MG63 (cell line): ENCODE results near the gene TTLL11. TPM values are rescaled to one million over a fixed set of nuclear protein-coding genes. Genes with fewer than 3 reads are reported as not detected.
A peak's percentile ranks its signal among the peaks of the same experiment; 100 is the strongest.

ENCODE experiments used
- DNase-seq: peaks from one replicate; pipeline ENCODE4 v3.0.0-alpha.2; 2020
- H3K27me3 ChIP-seq: fragments of 250-450 bp; sonication (Bioruptor Pico); 2 replicates; pipeline ENCODE4 v1.5.1; 2020; ENCODE audit warnings: mild to moderate bottlenecking, moderate library complexity
- H3K36me3 ChIP-seq: fragments of 250-450 bp; sonication (Bioruptor Pico); 2 replicates; pipeline ENCODE4 v1.5.1; 2020; ENCODE audit warnings: mild to moderate bottlenecking, moderate library complexity
- H3K4me3 ChIP-seq: fragments of 250-450 bp; sonication (Bioruptor Pico); 2 replicates; pipeline ENCODE4 v1.5.1; 2020; ENCODE audit warnings: mild to moderate bottlenecking, moderate library complexity
- H3K9me3 ChIP-seq: fragments of 250-450 bp; sonication (Bioruptor Pico); 2 replicates; pipeline ENCODE4 v1.5.1; 2020; ENCODE audit warnings: mild to moderate bottlenecking, moderate library complexity
- total RNA-seq: library from RNA; depleted of rRNA; stranded (reverse); fragments of >200 nt; shearing (Covaris generic); gene quantifications from 2 replicates; pipeline ENCODE4 v1.2.3, GENCODE V29; 2014; ENCODE audit warnings: low replicate concordance

Gene TTLL11
- total RNA-seq, 1 experiment from 2014 or later, result 3.2 TPM

DNA sequence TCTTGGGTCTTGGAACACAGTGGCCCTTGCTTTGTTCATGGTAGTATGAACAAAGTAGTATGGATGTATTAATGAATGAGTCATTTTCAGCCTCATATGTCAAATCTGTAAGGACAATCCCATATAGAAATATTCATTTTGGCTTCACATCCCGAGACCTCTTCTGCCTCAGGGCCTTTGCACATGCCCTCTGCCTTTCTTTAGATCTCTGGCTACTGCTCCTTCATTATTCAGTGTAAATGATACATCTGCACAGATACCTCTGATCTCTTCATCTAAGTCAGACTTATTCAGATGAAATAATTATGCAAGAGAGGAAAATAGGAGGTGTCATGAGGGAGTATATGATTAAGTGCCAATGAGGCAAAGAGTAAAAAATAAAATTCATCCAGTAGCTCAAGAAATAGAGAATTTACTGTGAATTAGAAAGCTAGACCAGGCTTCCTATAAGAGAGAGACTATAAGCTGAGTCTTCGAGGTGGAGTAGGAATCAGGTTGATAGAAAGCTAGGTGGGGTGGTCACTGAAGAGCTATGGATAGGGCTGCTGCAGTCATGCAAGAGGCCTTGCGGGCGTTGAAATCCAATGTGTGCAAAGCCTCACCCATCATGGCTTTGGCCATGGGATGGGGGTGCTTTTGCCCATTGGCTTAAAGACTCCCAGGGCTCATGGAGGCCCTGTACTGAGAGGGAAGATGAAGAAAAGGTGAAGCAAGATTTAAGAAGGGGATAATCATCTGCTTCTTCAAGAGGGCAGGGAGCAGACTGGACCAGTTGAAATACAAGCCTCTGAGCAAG, 3.7 kb upstream of the TTLL11 start:
- Histone ChIP-seq H3K9me3 (no peaks in the 10 kb centered on the region), H3K27me3 (no peaks in the 10 kb centered on the region; the same call in none of the 2 replicates), H3K36me3 (no peaks in the 10 kb centered on the region), H3K4me3 (no peak overlapping the region)
- DNase-seq, result no peak

DNA sequence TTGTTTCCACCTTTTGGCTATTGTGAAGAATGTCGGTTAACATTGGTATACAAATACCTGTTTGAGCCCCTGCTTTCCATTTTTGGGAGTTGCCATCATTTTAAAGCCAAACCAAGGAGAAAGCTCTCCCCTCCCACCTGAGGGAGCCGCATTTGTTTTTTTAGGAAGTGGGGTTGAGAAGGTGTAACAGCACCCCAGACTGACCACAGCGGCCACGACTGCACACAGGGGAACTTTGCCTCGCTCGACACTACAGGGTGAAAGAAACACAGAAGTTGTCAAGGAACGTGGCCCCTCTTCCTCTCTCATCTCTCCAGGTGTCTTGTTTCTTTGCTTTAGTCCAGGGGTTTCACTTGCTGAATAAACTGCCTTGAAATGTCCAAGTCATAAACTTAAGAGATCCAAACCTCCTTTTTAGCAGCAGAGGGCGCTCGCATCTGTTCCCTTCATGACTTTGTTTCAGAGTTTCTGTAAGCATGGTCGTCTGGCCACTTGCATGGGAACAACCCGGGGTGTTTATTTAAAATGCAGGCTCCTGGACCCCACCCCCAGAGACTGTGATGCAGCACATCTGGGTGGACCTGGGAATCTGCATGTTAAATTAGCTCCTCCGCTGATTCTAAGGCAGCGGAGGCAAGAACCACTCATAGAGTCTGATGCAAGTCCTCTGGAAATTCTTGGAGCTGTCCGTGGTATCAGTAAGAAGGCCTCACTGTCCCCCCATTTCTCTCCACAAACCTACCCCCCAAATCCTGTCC, 2.1 kb upstream of the TTLL11 start:
- DNase-seq, result no peak
- Histone ChIP-seq H3K36me3 (no peaks in the 10 kb centered on the region), H3K4me3 (no peak overlapping the region), H3K27me3 (no peaks in the 10 kb centered on the region; the same call in none of the 2 replicates), H3K9me3 (no peaks in the 10 kb centered on the region)

GRCh38 chr9:122091682-122092592, 1.2 kb downstream of the TTLL11 start:
- no peaks in the 10 kb centered on the region; the same call in 1 of the 2 replicates for H3K27me3 ChIP-seq
- H3K9me3 ChIP-seq, result no peaks in the 10 kb centered on the region
- peak overlapping the region; percentile 83 for H3K4me3 ChIP-seq
- no peak for DNase-seq
- H3K36me3 ChIP-seq, result no peaks in the 10 kb centered on the region; the same call in 1 of the 2 replicates

DNA sequence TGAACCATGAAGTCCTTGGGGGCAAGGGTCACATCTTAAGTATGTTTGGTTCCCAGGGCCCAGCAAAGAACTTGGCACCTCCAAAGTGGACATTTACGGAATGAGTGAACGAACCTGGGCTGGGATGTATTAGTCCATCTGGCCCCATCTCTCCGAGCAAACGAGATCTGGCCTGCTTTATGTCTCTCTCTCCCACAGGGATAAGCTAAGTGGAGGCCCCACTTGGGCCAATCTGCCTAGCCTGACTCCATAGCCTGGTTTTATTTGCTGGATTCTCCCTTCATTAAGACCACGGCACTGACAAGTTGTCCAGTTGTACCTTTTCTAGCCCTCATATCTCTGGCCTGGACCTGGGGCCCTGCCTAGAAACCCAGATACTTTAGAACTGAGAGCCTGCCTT, 2.1 kb downstream of the TTLL11 start:
- no peaks in the 10 kb centered on the region; the same call in 1 of the 2 replicates for H3K27me3 ChIP-seq
- DNase-seq, result no peak
- H3K9me3 ChIP-seq, result no peaks in the 10 kb centered on the region
- no peak overlapping the region for H3K4me3 ChIP-seq
- no peaks in the 10 kb centered on the region; the same call in 1 of the 2 replicates for H3K36me3 ChIP-seq

GRCh38 chr9:122090287-122090883, 2.7 kb downstream of the TTLL11 start:
- Histone ChIP-seq H3K4me3 (no peak overlapping the region), H3K36me3 (no peaks in the 10 kb centered on the region; the same call in 1 of the 2 replicates), H3K27me3 (no peaks in the 10 kb centered on the region; the same call in 1 of the 2 replicates), H3K9me3 (no peaks in the 10 kb centered on the region)
- DNase-seq, result no peak

DNA sequence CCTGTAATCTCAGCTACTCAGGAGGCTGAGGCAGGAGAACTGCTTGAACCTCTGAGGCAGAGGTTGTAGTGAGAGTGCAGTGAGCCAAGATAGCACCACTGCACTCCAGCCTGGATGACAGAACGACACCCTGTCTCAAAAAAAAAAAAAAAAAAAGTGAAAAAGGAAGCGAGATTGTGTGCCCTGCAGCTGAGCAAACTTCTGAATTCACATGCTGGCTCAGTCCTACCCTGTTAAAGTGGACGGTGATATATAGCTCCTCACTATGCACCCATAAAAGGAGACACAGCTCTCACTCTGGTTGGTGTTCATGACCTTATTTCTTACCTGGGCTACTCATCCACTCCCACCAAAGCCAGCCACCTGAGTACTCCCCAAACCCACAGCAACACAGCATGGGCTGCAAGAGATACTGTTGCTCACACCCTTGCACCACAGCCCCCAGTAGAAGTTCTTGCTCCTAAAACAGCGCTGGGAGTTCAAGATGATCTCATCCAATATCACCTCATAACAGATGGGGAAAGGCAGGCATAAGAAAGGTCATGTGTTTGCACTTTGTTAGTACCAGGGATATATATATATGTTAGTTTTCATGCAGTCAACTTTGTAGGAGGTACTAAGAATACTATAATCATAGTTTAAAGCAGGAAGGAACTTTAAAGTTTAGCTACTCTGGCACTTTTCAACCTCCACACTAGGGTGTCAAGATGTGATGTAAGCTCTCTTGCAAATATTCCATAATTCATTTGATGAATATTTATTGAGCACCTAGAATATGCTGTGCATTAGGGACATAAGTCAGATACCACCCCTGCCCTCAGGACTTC, 4.0 kb downstream of the TTLL11 start:
- Histone ChIP-seq H3K4me3 (no peak overlapping the region), H3K27me3 (no peaks in the 10 kb centered on the region; the same call in 1 of the 2 replicates), H3K9me3 (no peaks in the 10 kb centered on the region), H3K36me3 (no peaks in the 10 kb centered on the region; the same call in 1 of the 2 replicates)
- no peak for DNase-seq

DNA sequence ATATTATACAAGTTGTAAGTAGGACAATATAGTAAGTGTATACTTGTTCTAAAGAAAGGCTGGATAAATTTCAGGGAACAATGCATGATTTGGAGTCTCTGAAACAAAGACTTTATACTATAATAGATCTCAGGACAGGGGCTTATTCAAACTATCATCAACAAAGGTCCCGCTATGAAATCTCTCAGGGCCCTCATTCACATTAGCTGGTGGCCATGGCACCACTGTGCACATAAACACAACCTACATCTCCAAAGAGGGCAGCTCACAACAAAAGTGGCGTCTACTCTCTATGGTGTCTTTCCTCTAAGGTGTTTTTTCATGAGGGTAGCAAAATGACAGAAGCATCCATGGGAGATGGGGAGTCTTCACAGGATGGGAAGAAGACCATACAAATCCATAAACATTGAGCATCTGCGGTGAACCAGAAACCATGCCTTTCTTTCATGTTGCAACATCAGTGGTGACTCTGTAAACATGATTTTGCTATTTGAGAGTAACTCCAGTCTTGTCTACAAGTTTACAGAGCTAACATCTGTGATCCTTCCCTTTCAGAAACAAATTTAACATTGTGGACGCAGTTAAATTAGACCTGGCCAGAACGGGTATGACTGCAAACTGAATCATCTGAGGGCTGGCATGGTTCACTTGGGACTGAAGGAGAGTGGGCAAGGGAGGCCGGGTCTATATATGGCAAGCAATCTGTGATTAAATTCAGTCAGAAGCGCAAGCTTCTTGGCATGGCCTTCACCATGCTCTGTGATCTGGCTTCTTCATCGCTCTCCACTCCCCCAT, 5.5 kb downstream of the TTLL11 start:
- DNase-seq, result peak; percentile 90
- no peaks in the 10 kb centered on the region for H3K9me3 ChIP-seq
- H3K36me3 ChIP-seq, result no peaks in the 10 kb centered on the region; the same call in 1 of the 2 replicates
- no peak overlapping the region for H3K4me3 ChIP-seq
- H3K27me3 ChIP-seq, result no peaks in the 10 kb centered on the region

DNA sequence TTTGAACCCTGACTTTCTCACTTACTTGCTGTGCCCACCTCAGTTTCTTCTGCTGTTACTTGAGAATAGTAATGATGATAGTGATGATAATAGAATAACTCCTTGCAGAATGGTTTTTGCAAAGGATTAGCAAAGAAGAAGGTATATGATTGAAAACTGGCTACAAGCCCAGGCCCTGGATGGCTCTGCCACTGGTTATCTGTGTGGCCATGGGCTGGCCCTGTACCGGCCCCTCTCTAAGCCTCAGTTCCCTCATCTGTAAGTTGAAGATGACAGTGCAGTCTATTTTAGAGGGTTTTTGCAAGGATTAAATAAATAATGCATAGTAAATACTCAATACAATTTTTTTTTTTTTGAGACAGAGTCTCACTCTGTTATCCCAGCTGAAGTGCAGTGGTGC, 6.2 kb downstream of the TTLL11 start:
- DNase-seq, result no peak
- H3K27me3 ChIP-seq, result no peaks in the 10 kb centered on the region
- no peaks in the 10 kb centered on the region; the same call in 1 of the 2 replicates for H3K36me3 ChIP-seq
- no peaks in the 10 kb centered on the region for H3K9me3 ChIP-seq
- H3K4me3 ChIP-seq, result no peak overlapping the region

GRCh38 chr9:122085260-122085659, 7.8 kb downstream of the TTLL11 start:
- Histone ChIP-seq H3K4me3 (no peak overlapping the region), H3K9me3 (no peaks in the 10 kb centered on the region), H3K36me3 (no peaks in the 10 kb centered on the region; the same call in 1 of the 2 replicates), H3K27me3 (no peaks in the 10 kb centered on the region)
- DNase-seq, result no peak

- no peaks in the 10 kb centered on the region for H3K36me3 ChIP-seq
- H3K4me3 ChIP-seq, result no peak overlapping the region
- no peaks in the 10 kb centered on the region for H3K9me3 ChIP-seq
- no peaks in the 10 kb centered on the region for H3K27me3 ChIP-seq
- DNase-seq, result no peak
Measured at GRCh38 chr9:122084026-122084675, 9.0 kb downstream of the TTLL11 start.

GRCh38 chr9:122080986-122081385, 12.1 kb downstream of the TTLL11 start:
- H3K27me3 ChIP-seq, result no peaks in the 10 kb centered on the region
- H3K4me3 ChIP-seq, result no peak overlapping the region
- DNase-seq, result no peak
- H3K9me3 ChIP-seq, result peaks cover 11% of the 10 kb centered on the region
- peaks cover 2% of the 10 kb centered on the region; the same call in 1 of the 2 replicates for H3K36me3 ChIP-seq

- H3K27me3 ChIP-seq, result no peaks in the 10 kb centered on the region
- no peak for DNase-seq
- H3K4me3 ChIP-seq, result no peak overlapping the region
Measured at GRCh38 chr9:122078557-122078956, 14.6 kb downstream of the TTLL11 start.

DNA sequence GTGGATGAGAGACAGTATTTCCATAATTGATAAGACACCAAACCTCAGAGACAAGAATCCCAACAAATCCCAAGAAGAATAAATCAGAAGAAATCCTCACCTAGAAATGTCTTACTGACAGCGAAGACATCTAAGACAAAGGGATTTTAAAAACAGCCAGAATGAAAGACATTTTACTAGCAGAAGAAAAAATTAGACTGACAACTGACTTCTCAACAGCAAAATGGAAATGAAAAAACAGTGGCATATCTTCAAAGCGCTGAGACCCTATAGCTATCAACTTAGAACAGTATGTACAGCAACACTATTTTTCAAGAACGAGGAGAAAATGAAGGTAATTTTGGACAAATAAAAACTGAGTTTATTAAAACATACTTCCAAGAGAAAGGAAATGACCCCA, 16.3 kb downstream of the TTLL11 start:
- H3K27me3 ChIP-seq, result no peaks in the 10 kb centered on the region
- peaks cover 11% of the 10 kb centered on the region for H3K9me3 ChIP-seq
- peaks cover 2% of the 10 kb centered on the region; the same call in 1 of the 2 replicates for H3K36me3 ChIP-seq
- DNase-seq, result no peak
- H3K4me3 ChIP-seq, result no peak overlapping the region

More at GRCh38 chr9:122078557-122078956, 14.6 kb downstream of the TTLL11 start:
- H3K36me3 ChIP-seq, result peaks cover 2% of the 10 kb centered on the region; the same call in 1 of the 2 replicates
- peaks cover 11% of the 10 kb centered on the region for H3K9me3 ChIP-seq

- Histone ChIP-seq H3K4me3 (no peak overlapping the region), H3K9me3 (peaks cover 11% of the 10 kb centered on the region), H3K27me3 (no peaks in the 10 kb centered on the region), H3K36me3 (peaks cover 2% of the 10 kb centered on the region; the same call in 1 of the 2 replicates)
- DNase-seq, result no peak
Measured at GRCh38 chr9:122076117-122076516, 17.0 kb downstream of the TTLL11 start.
